ENCODE measurements around the gene FKBP4. TPM values are rescaled to one million over a fixed set of nuclear protein-coding genes. Genes with fewer than 3 reads are reported as not detected.

The FKBP4 gene
- total and polyA plus RNA-seq, 2 of the 13 experiments (the other 11 are each of a cell fraction or from before 2014, with no cell fraction given) = 25.7 to 66.1 TPM

- peaks cover 18 to 63% of the 10 kb centered on the region in 2 experiments; a peak in 4 of 5 replicates for H3K36me3 ChIP-seq (replicated peaks in 1 of 2; ENCODE audit: control insufficient read depth in 1 of 2, insufficient read depth in 2 of 2, low read length in 2 of 2)
- BruUV-seq (replicated peaks) = no TSS peak
Observed at GRCh38 chr12:2826036-2826435, 31.3 kb downstream of the FKBP4 start.

More at GRCh38 chr12:2826036-2826435, 31.3 kb downstream of the FKBP4 start:
- ATAC-seq = no peak
- Histone ChIP-seq H3K27ac (ENCODE audit: extremely low read length, insufficient read depth, low read length) (no peak overlapping the region), H3K27me3 (ENCODE audit: control insufficient read depth in 1 of 2, insufficient read depth in 2 of 2, low read length in 2 of 2) (no peaks in the 10 kb centered on the region), H3K79me2 (ENCODE audit: insufficient read depth, low read length) (no peaks in the 10 kb centered on the region), H3K9ac (ENCODE audit: insufficient read depth, low read depth, low read length) (no peak overlapping the region), H3K4me3 (replicated peaks in 1 of 3; ENCODE audit: insufficient read depth in 1 of 3, low read depth in 2 of 3, low read length in 3 of 3) (no peak overlapping the region), H2AFZ (ENCODE audit: low read length) (no peak overlapping the region), H3K4me2 (ENCODE audit: low read depth, low read length) (no peak overlapping the region), H3K9me3 (ENCODE audit: low read length) (no peaks in the 10 kb centered on the region), H4K20me1 (ENCODE audit: insufficient read depth, low read length) (no peaks in the 10 kb centered on the region), H3K4me1 (ENCODE audit: insufficient read depth, low read length) (no peaks in the 10 kb centered on the region)
- WGBS (ENCODE audit: low lambda C conversion rate) = 94% methylated on average over 3 of the region's 3 CpGs
- TF ChIP-seq ZFP37 (CRISPR knock-in tag; IDR thresholded peaks at IDR 0.05; ENCODE audit: borderline replicate concordance) = no peak
- no peak for TF ChIP-seq CREB1 (IDR thresholded peaks at IDR 0.05)
- no peak for TF ChIP-seq CREB1 (CRISPR knock-in tag; IDR thresholded peaks at IDR 0.05)
- TF ChIP-seq GZF1 (CRISPR knock-in tag; IDR thresholded peaks at IDR 0.05) = no peak
- no peak for TF ChIP-seq NFRKB (IDR thresholded peaks at IDR 0.05)
- no peak for TF ChIP-seq MTA3 (CRISPR knock-in tag; IDR thresholded peaks at IDR 0.05)
- no peak for TF ChIP-seq HNF4G (IDR thresholded peaks at IDR 0.05; ENCODE audit: borderline replicate concordance, low read depth, low read length)
- no peak for TF ChIP-seq HNF4G (CRISPR knock-in tag; IDR thresholded peaks at IDR 0.05; ENCODE audit: borderline replicate concordance, low read depth)
- no peak for TF ChIP-seq ZNF768 (CRISPR knock-in tag; IDR thresholded peaks at IDR 0.05)
- TF ChIP-seq E2F1 (CRISPR knock-in tag; IDR thresholded peaks at IDR 0.05) = no peak
- no peak for TF ChIP-seq PLSCR1 (CRISPR knock-in tag; IDR thresholded peaks at IDR 0.05; ENCODE audit: borderline replicate concordance)
- in situ Hi-C loops (cut with HindIII; ENCODE audit: extremely low pct_ligation_motif_present, low pct_unique_long_range_greater_than_20kb) = no loop called here
- no peak for DNase-seq (ENCODE audit: low spot score)
- POLR2A ChIA-PET = interaction anchor here (1.3 kb wide), 1 partner anchor 23 kb away, joined by 3 read pairs; no protein-coding TSS in a partner anchor
- intact Hi-C loops (cut with micrococcal nuclease; ENCODE audit: unreplicated experiment) = no loop called here
- no peak for FAIRE-seq
- CTCF ChIA-PET (ENCODE audit: low intra/inter-chr PET ratio, low total read pairs) = no interaction called here

Data from HepG2 (cell line).